Measurements from ENCODE around the gene NQO2.
A peak's percentile ranks its signal among the peaks of the same experiment; 100 is the strongest.
"Not testable (repeated sequence)": the region's sequence is repeated elsewhere in the genome, so short reads cannot be mapped to it uniquely, and the experiment has no call there.

NQO2 gene

GRCh38 chr6:2970034-2970685 is 29.5 kb upstream of the NQO2 start:
- no peak for DNase-seq (ENCODE audit: low spot score)

- peak; percentile 34 for DNase-seq (ENCODE audit: low spot score)
Observed at GRCh38 chr6:2970753-2971419, 28.8 kb upstream of the NQO2 start.

- DNase-seq (ENCODE audit: low spot score), result peak; percentile 73
Observed at GRCh38 chr6:2971420-2972218, 28.1 kb upstream of the NQO2 start, which contains the start of gene SERPINB6. TSS of gene SERPINB6 (minus strand) at chr6:2971567. CDS start at chr6:2959332, 12,235 bp downstream.

GRCh38 chr6:2972219-2972487 is 27.5 kb upstream of the NQO2 start:
- DNase-seq (ENCODE audit: low spot score), result not testable (repeated sequence)

GRCh38 chr6:2972685-2973084 is 27.0 kb upstream of the NQO2 start:
- DNase-seq (ENCODE audit: low spot score), result not testable (repeated sequence)

GRCh38 chr6:2973180-2973579 is 26.5 kb upstream of the NQO2 start:
- not testable (repeated sequence) for DNase-seq (ENCODE audit: low spot score)

GRCh38 chr6:2973676-2974075 is 26.0 kb upstream of the NQO2 start:
- no peak for DNase-seq (ENCODE audit: low spot score)

GRCh38 chr6:2976060-2976459 is 23.6 kb upstream of the NQO2 start:
- no peak for DNase-seq (ENCODE audit: low spot score)

- DNase-seq (ENCODE audit: low spot score), result no peak
Observed at GRCh38 chr6:2976571-2977085, 23.1 kb upstream of the NQO2 start.

GRCh38 chr6:2977290-2977689 is 22.4 kb upstream of the NQO2 start:
- no peak for DNase-seq (ENCODE audit: low spot score)

- no peak for DNase-seq (ENCODE audit: low spot score)
Observed at GRCh38 chr6:2977799-2978590, 21.7 kb upstream of the NQO2 start.

GRCh38 chr6:2978923-2979322 is 20.8 kb upstream of the NQO2 start:
- no peak for DNase-seq (ENCODE audit: low spot score)

GRCh38 chr6:2979819-2980464 is 19.8 kb upstream of the NQO2 start:
- peak; percentile 12 for DNase-seq (ENCODE audit: low spot score)

- peak; percentile 36 for DNase-seq (ENCODE audit: low spot score)
Observed at GRCh38 chr6:2980465-2980855, 19.2 kb upstream of the NQO2 start.

GRCh38 chr6:2982426-2983117 is 17.1 kb upstream of the NQO2 start:
- peak; percentile 39 for DNase-seq (ENCODE audit: low spot score)

GRCh38 chr6:2984738-2985406 is 14.8 kb upstream of the NQO2 start:
- peak; percentile 41 for DNase-seq (ENCODE audit: low spot score)

- DNase-seq (ENCODE audit: low spot score), result peak; percentile 79
Observed at GRCh38 chr6:2986722-2987221, 12.9 kb upstream of the NQO2 start.

GRCh38 chr6:2988094-2988425 is 11.6 kb upstream of the NQO2 start:
- no peak for DNase-seq (ENCODE audit: low spot score)

- DNase-seq (ENCODE audit: low spot score), result peak; percentile 95
Observed at GRCh38 chr6:2988426-2989331, 11.0 kb upstream of the NQO2 start.

Data from LoVo (cell line).